ENCODE measurements around the gene RAB17. TPM values are rescaled to one million over a fixed set of nuclear protein-coding genes. Genes with fewer than 3 reads are reported as not detected.

Gene RAB17
- polyA plus RNA-seq (2014; cell fraction: cytosol; rRNA removed) = not detected in 2 replicates
- polyA plus RNA-seq (2014; cell fraction: nucleus; rRNA removed) = not detected in 2 replicates

- DNase-seq (ENCODE audit: low spot score) = no peak
Measured at GRCh38 chr2:237590272-237591140, at the start of gene RAB17. RAB17 (minus strand) TSS chr2:237590734; CDS start chr2:237586154, 4,580 bp downstream.

- DNase-seq (ENCODE audit: low spot score) = no peak
Measured at GRCh38 chr2:237639836-237640220, 49.3 kb upstream of the RAB17 start.

- DNase-seq (ENCODE audit: low spot score) = no peak
Measured at GRCh38 chr2:237639052-237639835, 48.7 kb upstream of the RAB17 start.

GRCh38 chr2:237638176-237638575, 47.6 kb upstream of the RAB17 start:
- DNase-seq (ENCODE audit: low spot score) = no peak

- DNase-seq (ENCODE audit: low spot score) = no peak
Measured at GRCh38 chr2:237637429-237638135, 47.0 kb upstream of the RAB17 start.

GRCh38 chr2:237636578-237636977, 46.0 kb upstream of the RAB17 start:
- DNase-seq (ENCODE audit: low spot score) = no peak

GRCh38 chr2:237633061-237633561, 42.6 kb upstream of the RAB17 start:
- DNase-seq (ENCODE audit: low spot score) = no peak

- DNase-seq (ENCODE audit: low spot score) = no peak
Measured at GRCh38 chr2:237631801-237632585, 41.5 kb upstream of the RAB17 start.

GRCh38 chr2:237631007-237631785, 40.7 kb upstream of the RAB17 start:
- DNase-seq (ENCODE audit: low spot score) = no peak

GRCh38 chr2:237630216-237631000, 39.9 kb upstream of the RAB17 start:
- DNase-seq (ENCODE audit: low spot score) = no peak

GRCh38 chr2:237629739-237630138, 39.2 kb upstream of the RAB17 start:
- no peak for DNase-seq (ENCODE audit: low spot score)

GRCh38 chr2:237629188-237629534, 38.6 kb upstream of the RAB17 start:
- no peak for DNase-seq (ENCODE audit: low spot score)

- no peak for DNase-seq (ENCODE audit: low spot score)
Measured at GRCh38 chr2:237628247-237629187, 38.0 kb upstream of the RAB17 start.

GRCh38 chr2:237627441-237628246, 37.1 kb upstream of the RAB17 start, which contains the start of gene LRRFIP1:
LRRFIP1 (plus strand) TSS chr2:237627587; CDS start chr2:237627645, 58 bp downstream.
- DNase-seq (ENCODE audit: low spot score) = no peak

GRCh38 chr2:237626813-237627440, 36.4 kb upstream of the RAB17 start:
- DNase-seq (ENCODE audit: low spot score) = no peak

- DNase-seq (ENCODE audit: low spot score) = no peak
Measured at GRCh38 chr2:237625777-237626176, 35.2 kb upstream of the RAB17 start.
